Measurements from ENCODE around the gene GABRB2.
"Not testable (repeated sequence)": the region's sequence is repeated elsewhere in the genome, so short reads cannot be mapped to it uniquely, and the experiment has no call there.

Gene GABRB2

DNA sequence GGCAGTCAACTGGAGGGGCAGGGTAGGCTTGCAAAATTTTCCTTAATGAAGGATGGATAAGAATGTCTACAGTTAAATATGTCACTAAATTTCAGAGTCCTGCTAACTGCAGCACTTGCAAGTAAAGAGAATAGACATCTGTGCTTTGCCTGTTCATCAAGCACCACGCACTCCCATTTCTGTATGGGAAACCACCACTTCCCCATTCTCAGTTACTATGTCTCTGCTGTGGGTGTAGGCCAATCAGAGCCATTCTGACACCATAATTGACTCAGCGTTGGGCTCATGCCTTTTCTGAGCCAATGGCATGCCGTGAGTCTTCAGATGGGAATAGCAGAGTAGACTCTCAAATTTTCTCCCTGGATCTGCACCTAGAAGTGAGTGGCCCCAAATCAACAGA lies 247.5 kb downstream of the GABRB2 start:
- H3K9ac ChIP-seq (ENCODE audit: low read length): no peak overlapping the region
- H3K4me1 ChIP-seq (ENCODE audit: control insufficient read depth, insufficient read depth, low read length): no peaks in the 10 kb centered on the region
- no peak overlapping the region for H3K4me3 ChIP-seq (ENCODE audit: low read length)
- H3K27me3 ChIP-seq (replicated peaks; ENCODE audit: control insufficient read depth, insufficient read depth, low read length): no peaks in the 10 kb centered on the region
- DNase-seq (ENCODE audit: low read depth): no peak
- H3K36me3 ChIP-seq (ENCODE audit: control insufficient read depth, insufficient read depth, low read length, severe bottlenecking): no peaks in the 10 kb centered on the region
- H3K9me3 ChIP-seq (ENCODE audit: control insufficient read depth, low read length): no peaks in the 10 kb centered on the region

DNA sequence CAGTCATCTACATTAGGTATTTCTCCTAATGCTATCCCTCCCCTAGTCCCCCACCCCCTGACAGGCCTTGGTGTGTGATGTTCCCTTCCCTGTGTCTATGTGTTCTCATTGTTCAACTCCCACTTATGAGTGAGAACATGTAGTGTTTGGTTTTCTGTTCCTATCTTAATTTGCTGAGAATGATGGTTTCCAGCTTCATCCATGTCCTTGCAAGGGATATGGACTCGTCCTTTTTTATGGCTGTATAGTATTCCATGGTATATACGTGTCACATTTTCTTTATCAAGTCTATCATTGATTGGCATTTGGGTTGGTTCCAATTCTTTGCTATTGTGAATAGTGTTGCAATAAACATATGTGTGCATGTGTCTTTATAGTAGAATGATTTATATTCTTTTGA lies 249.1 kb downstream of the GABRB2 start:
- not testable (repeated sequence) for H3K27me3 ChIP-seq (replicated peaks; ENCODE audit: control insufficient read depth, insufficient read depth, low read length); H3K4me1 ChIP-seq (ENCODE audit: control insufficient read depth, insufficient read depth, low read length); H3K36me3 ChIP-seq (ENCODE audit: control insufficient read depth, insufficient read depth, low read length, severe bottlenecking); DNase-seq (ENCODE audit: low read depth); H3K4me3 ChIP-seq (ENCODE audit: low read length); H3K9me3 ChIP-seq (ENCODE audit: control insufficient read depth, low read length); H3K9ac ChIP-seq (ENCODE audit: low read length)

DNA sequence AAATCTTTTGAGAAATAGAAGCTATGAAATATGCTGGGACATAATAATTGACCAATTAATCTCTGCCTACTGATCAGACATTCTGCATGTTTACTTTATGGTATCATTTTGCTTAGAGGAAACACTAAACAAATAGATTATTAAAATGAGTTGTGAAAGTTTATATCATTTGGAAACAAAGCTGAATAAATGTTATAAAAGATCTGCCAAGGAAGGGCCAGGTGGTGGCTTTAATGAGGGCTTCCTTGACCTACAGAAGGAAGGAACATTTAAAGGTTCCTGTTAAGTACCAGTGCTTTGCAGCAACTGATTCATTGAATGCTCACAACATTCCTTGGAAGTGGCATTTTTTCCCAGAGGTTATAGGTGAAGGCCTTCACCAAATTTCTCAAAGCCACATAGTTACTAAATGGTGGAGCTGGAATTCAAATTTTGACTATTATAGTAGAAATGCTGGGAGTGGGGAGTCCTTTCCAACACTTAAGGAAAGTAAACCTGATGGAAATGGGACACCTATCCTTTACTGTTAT lies 250.7 kb downstream of the GABRB2 start:
- no peak overlapping the region for H3K4me3 ChIP-seq (ENCODE audit: low read length)
- H3K9ac ChIP-seq (ENCODE audit: low read length): no peak overlapping the region
- no peaks in the 10 kb centered on the region for H3K27me3 ChIP-seq (replicated peaks; ENCODE audit: control insufficient read depth, insufficient read depth, low read length)
- no peaks in the 10 kb centered on the region for H3K36me3 ChIP-seq (ENCODE audit: control insufficient read depth, insufficient read depth, low read length, severe bottlenecking)
- no peaks in the 10 kb centered on the region for H3K9me3 ChIP-seq (ENCODE audit: control insufficient read depth, low read length)
- no peak for DNase-seq (ENCODE audit: low read depth)
- H3K4me1 ChIP-seq (ENCODE audit: control insufficient read depth, insufficient read depth, low read length): no peaks in the 10 kb centered on the region

DNA sequence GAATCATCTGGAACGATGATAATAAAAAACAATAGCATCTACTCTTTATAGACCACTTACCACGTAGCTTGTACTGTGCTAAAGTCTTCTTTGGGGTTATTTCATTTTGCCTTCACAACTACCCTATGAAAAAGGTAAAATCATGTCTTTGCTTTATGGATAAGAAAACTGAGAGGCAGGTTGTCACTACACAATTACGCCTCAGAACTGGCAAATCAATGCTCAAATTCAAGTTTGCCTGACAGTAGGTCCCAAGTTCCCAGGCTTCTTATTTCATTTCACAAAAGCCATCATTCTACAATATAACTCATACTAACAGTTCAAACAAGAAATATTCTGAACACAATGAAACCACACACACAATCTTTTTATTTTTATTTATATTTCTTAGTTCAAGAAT lies 258.5 kb downstream of the GABRB2 start:
- no peaks in the 10 kb centered on the region for H3K36me3 ChIP-seq (ENCODE audit: control insufficient read depth, insufficient read depth, low read length, severe bottlenecking)
- no peak overlapping the region for H3K9ac ChIP-seq (ENCODE audit: low read length)
- H3K27me3 ChIP-seq (replicated peaks; ENCODE audit: control insufficient read depth, insufficient read depth, low read length): no peaks in the 10 kb centered on the region
- no peak overlapping the region for H3K4me3 ChIP-seq (ENCODE audit: low read length)
- no peaks in the 10 kb centered on the region for H3K4me1 ChIP-seq (ENCODE audit: control insufficient read depth, insufficient read depth, low read length)
- no peaks in the 10 kb centered on the region for H3K9me3 ChIP-seq (ENCODE audit: control insufficient read depth, low read length)
- DNase-seq (ENCODE audit: low read depth): no peak

DNA sequence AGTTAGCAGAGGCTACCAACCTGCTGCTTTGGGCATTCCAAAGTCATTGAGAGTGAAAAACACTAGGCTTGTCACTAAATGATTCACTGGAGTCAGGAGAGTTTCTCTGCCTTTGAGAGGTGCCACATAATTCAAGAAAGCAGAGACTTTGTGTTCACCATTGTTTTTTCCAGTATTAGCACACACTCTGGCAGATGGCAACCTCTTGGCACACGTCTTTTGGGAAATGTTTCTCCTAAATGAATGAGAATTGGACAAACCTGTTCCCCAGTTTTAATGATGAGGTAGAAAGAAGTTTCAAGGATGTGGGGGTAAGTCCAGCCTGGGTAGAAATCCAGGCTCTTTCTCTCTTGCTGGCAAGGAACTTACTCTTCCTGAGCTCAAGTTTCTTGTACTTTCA lies 259.1 kb downstream of the GABRB2 start:
- Histone ChIP-seq H3K36me3 (ENCODE audit: control insufficient read depth, insufficient read depth, low read length, severe bottlenecking) (no peaks in the 10 kb centered on the region), H3K9ac (ENCODE audit: low read length) (no peak overlapping the region), H3K4me1 (ENCODE audit: control insufficient read depth, insufficient read depth, low read length) (no peaks in the 10 kb centered on the region), H3K4me3 (ENCODE audit: low read length) (no peak overlapping the region), H3K27me3 (replicated peaks; ENCODE audit: control insufficient read depth, insufficient read depth, low read length) (no peaks in the 10 kb centered on the region), H3K9me3 (ENCODE audit: control insufficient read depth, low read length) (no peaks in the 10 kb centered on the region)
- no peak for DNase-seq (ENCODE audit: low read depth)

DNA sequence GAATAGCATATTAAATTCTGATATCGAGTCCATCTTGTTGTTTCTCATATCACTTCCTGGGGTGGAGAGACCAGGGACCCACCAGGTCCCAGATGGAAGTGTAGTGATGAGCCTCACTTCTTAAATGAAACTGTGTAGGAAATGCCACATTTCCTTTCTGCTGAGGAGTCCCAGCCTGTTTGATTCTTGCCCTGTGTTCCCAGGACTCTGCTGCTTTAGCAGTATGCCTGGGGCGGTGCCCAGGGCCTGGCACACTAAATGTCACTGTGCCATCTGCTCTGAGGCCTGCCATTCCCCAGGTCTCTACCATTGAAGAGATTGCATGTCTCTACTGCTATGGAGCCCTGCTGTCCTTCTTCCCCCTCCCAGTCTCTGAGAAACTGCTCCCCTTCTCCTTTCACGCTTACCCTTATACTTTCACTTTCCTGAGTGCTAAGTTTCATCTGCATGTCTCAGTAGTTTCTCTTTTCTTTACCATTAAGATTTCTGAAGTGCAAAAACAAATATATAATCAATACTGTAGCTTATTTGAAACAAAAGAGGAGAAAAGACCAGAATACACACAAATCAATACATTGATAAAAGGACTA lies 260.4 kb downstream of the GABRB2 start:
- no peak overlapping the region for H3K4me3 ChIP-seq (ENCODE audit: low read length)
- H3K36me3 ChIP-seq (ENCODE audit: control insufficient read depth, insufficient read depth, low read length, severe bottlenecking): no peaks in the 10 kb centered on the region
- H3K9ac ChIP-seq (ENCODE audit: low read length): no peak overlapping the region
- DNase-seq (ENCODE audit: low read depth): no peak
- H3K9me3 ChIP-seq (ENCODE audit: control insufficient read depth, low read length): no peaks in the 10 kb centered on the region
- H3K4me1 ChIP-seq (ENCODE audit: control insufficient read depth, insufficient read depth, low read length): no peaks in the 10 kb centered on the region
- no peaks in the 10 kb centered on the region for H3K27me3 ChIP-seq (replicated peaks; ENCODE audit: control insufficient read depth, insufficient read depth, low read length)

DNA sequence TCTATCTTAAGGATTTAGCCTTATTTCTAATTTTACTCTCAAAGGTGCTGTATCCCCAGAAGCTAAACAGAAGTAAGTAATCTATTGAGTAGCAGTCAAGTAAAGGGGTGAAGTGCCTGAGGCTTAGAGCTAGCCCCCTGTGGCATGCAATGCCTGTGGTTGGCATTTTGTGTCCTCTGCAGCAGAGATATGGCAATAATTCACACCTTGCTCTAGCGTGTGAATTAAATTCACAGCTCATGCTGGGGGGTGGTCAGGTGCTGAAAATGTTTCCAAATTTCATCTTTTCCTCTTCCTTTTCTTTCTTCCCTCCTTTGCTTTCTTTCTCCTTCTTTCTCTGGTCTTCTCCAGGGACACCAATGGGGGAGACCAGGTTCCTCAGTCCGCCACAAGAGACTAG lies 262.1 kb downstream of the GABRB2 start:
- Histone ChIP-seq H3K36me3 (ENCODE audit: control insufficient read depth, insufficient read depth, low read length, severe bottlenecking) (no peaks in the 10 kb centered on the region), H3K4me1 (ENCODE audit: control insufficient read depth, insufficient read depth, low read length) (no peaks in the 10 kb centered on the region), H3K9me3 (ENCODE audit: control insufficient read depth, low read length) (no peaks in the 10 kb centered on the region), H3K9ac (ENCODE audit: low read length) (no peak overlapping the region), H3K27me3 (replicated peaks; ENCODE audit: control insufficient read depth, insufficient read depth, low read length) (no peaks in the 10 kb centered on the region), H3K4me3 (ENCODE audit: low read length) (no peak overlapping the region)
- no peak for DNase-seq (ENCODE audit: low read depth)

DNA sequence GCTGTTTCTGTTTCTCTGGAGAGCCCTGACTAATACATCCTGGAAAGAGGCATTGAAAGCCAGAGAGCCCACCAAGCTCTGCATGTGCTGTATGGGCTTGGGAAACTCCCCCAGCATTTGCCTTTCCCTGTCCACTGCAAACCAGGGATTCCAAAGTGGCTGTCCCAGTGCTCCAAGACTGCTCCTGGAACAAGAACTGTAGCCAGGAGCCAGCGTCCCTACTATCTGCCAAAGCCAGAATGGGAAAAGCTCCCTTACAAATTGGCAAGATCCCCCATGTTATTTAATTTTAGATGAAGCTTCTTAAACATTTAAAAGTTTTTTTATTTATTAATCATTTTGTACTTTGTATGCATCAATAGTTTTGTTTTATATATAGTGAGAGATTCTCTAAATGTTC lies 263.2 kb downstream of the GABRB2 start:
- Histone ChIP-seq H3K4me3 (ENCODE audit: low read length) (no peak overlapping the region), H3K36me3 (ENCODE audit: control insufficient read depth, insufficient read depth, low read length, severe bottlenecking) (no peaks in the 10 kb centered on the region), H3K9ac (ENCODE audit: low read length) (no peak overlapping the region), H3K9me3 (ENCODE audit: control insufficient read depth, low read length) (no peaks in the 10 kb centered on the region), H3K4me1 (ENCODE audit: control insufficient read depth, insufficient read depth, low read length) (no peaks in the 10 kb centered on the region), H3K27me3 (replicated peaks; ENCODE audit: control insufficient read depth, insufficient read depth, low read length) (no peaks in the 10 kb centered on the region)
- DNase-seq (ENCODE audit: low read depth): no peak

DNA sequence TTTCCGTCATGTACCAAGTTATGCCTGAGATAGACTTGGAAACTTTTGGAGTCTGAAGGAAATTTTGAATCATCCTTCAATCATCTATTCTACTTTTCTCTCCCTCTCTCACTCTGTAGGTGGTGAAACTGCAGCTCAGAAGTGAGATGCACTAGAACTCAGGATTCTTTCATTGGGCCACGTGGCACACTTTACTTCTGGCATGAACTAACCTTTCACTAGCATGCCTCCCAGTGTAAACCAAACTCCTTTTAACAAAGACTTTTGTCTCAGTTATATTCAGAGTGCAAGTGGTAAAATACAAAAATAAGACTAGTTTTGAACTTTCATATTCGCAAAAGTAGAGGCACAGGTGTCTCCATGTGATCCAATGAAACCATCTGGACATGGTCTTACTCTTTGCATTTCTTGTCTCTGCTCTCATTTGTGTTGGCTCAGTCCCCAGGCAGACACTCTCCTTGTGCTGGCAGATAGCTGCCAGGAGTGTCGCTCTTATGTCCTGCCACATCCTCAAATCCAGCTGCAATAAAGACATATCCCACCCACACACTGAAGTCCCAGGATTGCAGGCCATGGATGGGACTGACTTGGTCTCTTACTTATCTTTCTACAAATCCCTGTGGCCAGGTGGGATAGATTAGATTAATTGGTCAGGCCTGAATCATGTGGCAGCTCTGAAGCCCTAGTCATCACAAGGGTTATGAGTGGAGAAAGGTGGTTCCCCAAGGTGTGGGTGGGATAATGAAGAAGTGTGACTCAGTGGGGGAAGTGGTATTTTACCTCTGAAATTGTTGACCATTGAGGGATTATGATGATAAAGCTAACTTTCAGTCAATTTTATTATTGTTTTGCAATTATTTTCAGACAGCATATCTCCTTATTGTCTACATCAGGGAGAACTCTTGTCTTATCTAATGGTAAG lies 267.5 kb downstream of the GABRB2 start:
- no peak overlapping the region for H3K9ac ChIP-seq (ENCODE audit: low read length)
- no peaks in the 10 kb centered on the region for H3K36me3 ChIP-seq (ENCODE audit: control insufficient read depth, insufficient read depth, low read length, severe bottlenecking)
- no peaks in the 10 kb centered on the region for H3K4me1 ChIP-seq (ENCODE audit: control insufficient read depth, insufficient read depth, low read length)
- DNase-seq (ENCODE audit: low read depth): no peak
- no peaks in the 10 kb centered on the region for H3K27me3 ChIP-seq (replicated peaks; ENCODE audit: control insufficient read depth, insufficient read depth, low read length)
- no peak overlapping the region for H3K4me3 ChIP-seq (ENCODE audit: low read length)
- no peaks in the 10 kb centered on the region for H3K9me3 ChIP-seq (ENCODE audit: control insufficient read depth, low read length)

DNA sequence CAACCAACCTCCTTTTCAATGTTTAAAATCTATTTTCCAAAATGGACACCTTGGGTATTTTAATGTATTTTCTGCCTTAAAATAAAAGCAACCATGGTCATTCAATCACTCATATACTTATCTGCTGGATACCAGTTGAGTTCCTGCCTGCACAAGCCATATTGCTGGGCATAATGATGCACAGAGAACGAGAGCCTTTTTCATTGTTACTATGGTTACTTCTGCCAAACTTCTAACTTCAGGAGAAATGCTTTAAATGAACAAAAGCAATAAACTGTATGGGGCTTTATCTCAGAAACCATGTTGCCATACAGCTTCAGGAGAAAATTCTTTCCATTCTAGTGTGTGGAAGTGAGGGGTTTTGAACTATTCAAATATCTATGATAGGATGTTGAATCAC lies 269.5 kb downstream of the GABRB2 start:
- Histone ChIP-seq H3K27me3 (replicated peaks; ENCODE audit: control insufficient read depth, insufficient read depth, low read length) (no peaks in the 10 kb centered on the region), H3K4me1 (ENCODE audit: control insufficient read depth, insufficient read depth, low read length) (no peaks in the 10 kb centered on the region), H3K4me3 (ENCODE audit: low read length) (no peak overlapping the region), H3K9ac (ENCODE audit: low read length) (no peak overlapping the region), H3K9me3 (ENCODE audit: control insufficient read depth, low read length) (no peaks in the 10 kb centered on the region), H3K36me3 (ENCODE audit: control insufficient read depth, insufficient read depth, low read length, severe bottlenecking) (no peaks in the 10 kb centered on the region)
- no peak for DNase-seq (ENCODE audit: low read depth)

DNA sequence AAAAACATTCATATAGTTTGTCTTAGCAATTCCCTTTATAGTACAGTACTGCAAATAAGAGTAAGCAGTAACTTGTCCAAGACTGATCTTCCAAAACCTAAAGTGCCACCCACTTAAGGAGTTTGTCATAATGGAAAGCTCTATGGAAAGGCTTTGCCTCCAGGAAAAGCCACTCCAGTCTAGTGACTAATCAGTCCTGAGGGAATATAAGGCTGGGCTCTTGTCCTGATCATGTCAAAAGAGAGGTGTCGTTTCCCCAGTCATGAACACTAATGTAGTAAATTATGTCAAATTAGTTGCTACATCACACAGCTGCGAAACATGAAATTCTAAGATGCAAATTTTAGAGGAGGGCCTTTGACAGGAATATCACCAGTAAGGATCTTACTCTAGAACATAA lies 271.6 kb downstream of the GABRB2 start:
- no peak for DNase-seq (ENCODE audit: low read depth)
- Histone ChIP-seq H3K9ac (ENCODE audit: low read length) (no peak overlapping the region), H3K4me1 (ENCODE audit: control insufficient read depth, insufficient read depth, low read length) (no peaks in the 10 kb centered on the region), H3K9me3 (ENCODE audit: control insufficient read depth, low read length) (no peaks in the 10 kb centered on the region), H3K4me3 (ENCODE audit: low read length) (no peak overlapping the region), H3K27me3 (replicated peaks; ENCODE audit: control insufficient read depth, insufficient read depth, low read length) (no peaks in the 10 kb centered on the region), H3K36me3 (ENCODE audit: control insufficient read depth, insufficient read depth, low read length, severe bottlenecking) (no peaks in the 10 kb centered on the region)
